Testis (tissue), 3 donors: ENCODE results near the gene GAK. TPM values are rescaled to one million over a fixed set of nuclear protein-coding genes. Genes with fewer than 3 reads are reported as not detected.

Source experiments
- DNase-seq: peaks from one replicate; pipeline ENCODE4 v3.0.0-alpha.2; 2019
- H3K27ac ChIP-seq, 2 donors: fragments of 200-600 bp; sonication (generic); one replicate each; pipeline ENCODE4 v1.5.1; 2019
- H3K27me3 ChIP-seq: fragments of 200-600 bp; sonication (generic); one replicate; pipeline ENCODE4 v1.5.1; 2019
- H3K36me3 ChIP-seq: fragments of 200-600 bp; sonication (generic); one replicate; pipeline ENCODE4 v1.5.1; 2017; ENCODE audit warnings: low read depth; ENCODE audit errors: missing control alignments
- H3K4me1 ChIP-seq: fragments of 200-600 bp; sonication (generic); one replicate; pipeline ENCODE4 v1.5.1; 2019
- H3K4me3 ChIP-seq, 2 donors: fragments of 200-600 bp; sonication (generic); one replicate each; pipeline ENCODE4 v1.5.1; 2017 to 2019
- H3K9me3 ChIP-seq: fragments of 200-600 bp; sonication (generic); one replicate; pipeline ENCODE4 v1.5.1; 2017
- CTCF ChIP-seq, 3 experiments: fragments of 450-650 bp in 2 of 3; fragments of 200-600 bp in 1 of 3; sonication (generic) in 1 of 3; IDR thresholded peaks; one replicate each; pipeline ENCODE4 v1.5.1; 2016 to 2019; ENCODE audit warnings: antibody characterized with exemption in 3 of 3, mild to moderate bottlenecking in 2 of 3, moderate library complexity in 1 of 3
- POLR2A ChIP-seq: fragments of 450-650 bp; IDR thresholded peaks from one replicate; pipeline ENCODE4 v1.6.1; 2017; ENCODE audit warnings: antibody characterized with exemption, mild to moderate bottlenecking, moderate library complexity
- WGBS, 2 donors: methylation state at CpG; one replicate each; pipeline ENCODE4 v1.1.5; 2018; 5-methylcytosine and 5-hydroxymethylcytosine counted together
- intact Hi-C: fragments of 100-400 bp; cut with DNase I; formaldehyde crosslinking; loops from one replicate; pipeline ENCODE4 v1.15.1; 2023; ENCODE audit warnings: low total_unique reads
- polyA plus RNA-seq: library from polyadenylated mRNA; stranded (reverse); fragments of 350-450 nt; fragmentation: Illumina TruSeq; extraction: RNeasy Lipid Tissue Mini Kit (QIAGEN cat#74804); gene quantifications from one replicate; pipeline ENCODE4 v1.2.3, GENCODE V29; 2014; ENCODE audit warnings: low read depth, low replicate concordance; ENCODE audit not compliant: insufficient read depth
- total RNA-seq, 2 donors: library from RNA; depleted of rRNA; stranded (reverse); fragments of >200 nt; gene quantifications; one replicate each; pipeline ENCODE4 v1.2.3, GENCODE V29; 2016

GAK gene
- total and polyA plus RNA-seq, 3 donors from 2014 or later = 130 to 229 (median 226) TPM

- intact Hi-C loops = no loop called here
- peak within 1 kb of the TSS; percentile 24 to 43 for H3K4me3 ChIP-seq
- no peaks in the 10 kb centered on the region for H3K36me3 ChIP-seq
- no peak within 1 kb of the TSS for H3K27ac ChIP-seq
- no peak for TF ChIP-seq CTCF (IDR thresholded peaks at IDR 0.05)
- TF ChIP-seq POLR2A = no peak
- WGBS, 2 donors = 3 to 10% methylated on average over 2 to 26 of the region's 61 CpGs
- DNase-seq = no peak
- H3K4me1 ChIP-seq = peaks cover 4% of the 10 kb centered on the region
- no peaks in the 10 kb centered on the region for H3K9me3 ChIP-seq
- H3K27me3 ChIP-seq = no peaks in the 10 kb centered on the region
Measured at GRCh38 chr4:825971-826330, 106.2 kb downstream of the GAK start, which contains the start of gene CPLX1. TSS of gene CPLX1 (minus strand) at chr4:826129. CDS start at chr4:824522, 1,607 bp downstream.

- H3K4me1 ChIP-seq = peaks cover 4% of the 10 kb centered on the region
- no peak overlapping the region for H3K27ac ChIP-seq
- no peaks in the 10 kb centered on the region for H3K9me3 ChIP-seq
- no peaks in the 10 kb centered on the region for H3K36me3 ChIP-seq
- WGBS, 2 donors = 1 to 7% methylated on average over 34 to 74 of the region's 94 CpGs
- H3K4me3 ChIP-seq = peak overlapping the region; percentile 24 to 43
- no peak for TF ChIP-seq POLR2A
- no peak for TF ChIP-seq CTCF (IDR thresholded peaks at IDR 0.05)
- H3K27me3 ChIP-seq = no peaks in the 10 kb centered on the region
- intact Hi-C loops = no loop called here
- peak; percentile 35 for DNase-seq
Measured at GRCh38 chr4:825063-825970, 106.8 kb downstream of the GAK start.

GRCh38 chr4:824461-825062 is 107.6 kb downstream of the GAK start:
- H3K27me3 ChIP-seq = no peaks in the 10 kb centered on the region
- intact Hi-C loops = no loop called here

GRCh38 chr4:823761-824460 is 108.2 kb downstream of the GAK start:
- DNase-seq = no peak
- no peaks in the 10 kb centered on the region for H3K9me3 ChIP-seq
- TF ChIP-seq CTCF (IDR thresholded peaks at IDR 0.05) = no peak
- TF ChIP-seq POLR2A = no peak
- no peaks in the 10 kb centered on the region for H3K36me3 ChIP-seq
- WGBS, 2 donors = 59 to 67% methylated on average over 20 to 21 of the region's 24 CpGs
- H3K27ac ChIP-seq = no peak overlapping the region
- H3K27me3 ChIP-seq = no peaks in the 10 kb centered on the region
- H3K4me3 ChIP-seq = no peak overlapping the region
- intact Hi-C loops = no loop called here
- H3K4me1 ChIP-seq = peaks cover 4% of the 10 kb centered on the region

More at GRCh38 chr4:824461-825062, 107.6 kb downstream of the GAK start:
- peaks cover 4% of the 10 kb centered on the region for H3K4me1 ChIP-seq
- no peaks in the 10 kb centered on the region for H3K9me3 ChIP-seq
- no peaks in the 10 kb centered on the region for H3K36me3 ChIP-seq
- H3K27ac ChIP-seq = no peak overlapping the region
- TF ChIP-seq CTCF (IDR thresholded peaks at IDR 0.05) (no peak), POLR2A (no peak)
- H3K4me3 ChIP-seq = no peak overlapping the region
- WGBS, 2 donors = 8 to 20% methylated on average over 6 to 23 of the region's 23 CpGs
- no peak for DNase-seq
